ENCODE measurements around the gene KLHL14. TPM values are rescaled to one million over a fixed set of nuclear protein-coding genes. Genes with fewer than 3 reads are reported as not detected.

Gene KLHL14
- total and polyA plus RNA-seq, 4 donors = 0.16 to 2.2 (median 0.26) TPM

- no peaks in the 10 kb centered on the region for H3K9me3 ChIP-seq (ENCODE audit: control insufficient read depth in 4 of 4, insufficient read depth in 3 of 4, low read length in 3 of 4)
- no peak overlapping the region for H3K9ac ChIP-seq (ENCODE audit: insufficient read depth in 1 of 2, low read length in 2 of 2)
- no peak for ATAC-seq (ENCODE audit: insufficient read depth, low FRiP score)
- H3K4me1 ChIP-seq (ENCODE audit: control insufficient read depth in 5 of 5, insufficient read depth in 5 of 5, low read length in 5 of 5) = no peaks in the 10 kb centered on the region
- no peaks in the 10 kb centered on the region for H3K27me3 ChIP-seq (ENCODE audit: control insufficient read depth in 3 of 3, insufficient read depth in 3 of 3, low read length in 2 of 3)
- DNase-seq = peak in 1 of 3 donors; percentile 30
- H3K36me3 ChIP-seq (ENCODE audit: control insufficient read depth in 4 of 4, insufficient read depth in 4 of 4, low read length in 4 of 4) = no peaks in the 10 kb centered on the region
- TF ChIP-seq CTCF (IDR thresholded peaks at IDR 0.05; ENCODE audit: control extremely low read depth, extremely low read depth) = no peak
- no peak overlapping the region for H3K27ac ChIP-seq (ENCODE audit: low read depth in 1 of 2, low read length in 1 of 2)
- no peak overlapping the region for H3K4me3 ChIP-seq
- WGBS, 2 donors = 59 to 74% methylated on average over 4 of the region's 4 CpGs
These were observed 19.1 kb downstream of the KLHL14 start for GRCh38 chr18:32753656-32754260.

- Histone ChIP-seq H3K9me3 (ENCODE audit: control insufficient read depth in 4 of 4, insufficient read depth in 3 of 4, low read length in 3 of 4) (no peaks in the 10 kb centered on the region), H3K4me3 (no peak overlapping the region), H3K9ac (ENCODE audit: insufficient read depth in 1 of 2, low read length in 2 of 2) (no peak overlapping the region), H3K27ac (ENCODE audit: low read depth in 1 of 2, low read length in 1 of 2) (no peak overlapping the region), H3K27me3 (ENCODE audit: control insufficient read depth in 3 of 3, insufficient read depth in 3 of 3, low read length in 2 of 3) (no peaks in the 10 kb centered on the region), H3K4me1 (ENCODE audit: control insufficient read depth in 5 of 5, insufficient read depth in 5 of 5, low read length in 5 of 5) (no peaks in the 10 kb centered on the region), H3K36me3 (ENCODE audit: control insufficient read depth in 4 of 4, insufficient read depth in 4 of 4, low read length in 4 of 4) (no peaks in the 10 kb centered on the region)
- WGBS, 2 donors = 92 to 93% methylated on average over 3 of the region's 3 CpGs
- DNase-seq (no peak), ATAC-seq (ENCODE audit: insufficient read depth, low FRiP score) (no peak)
- TF ChIP-seq CTCF (IDR thresholded peaks at IDR 0.05; ENCODE audit: control extremely low read depth, extremely low read depth) = no peak
These were observed 22.5 kb downstream of the KLHL14 start for GRCh38 chr18:32750328-32750727.

GRCh38 chr18:32749809-32750208 is 23.0 kb downstream of the KLHL14 start:
- WGBS, 2 donors = 79 to 86% methylated on average over 4 of the region's 4 CpGs
- Histone ChIP-seq H3K4me3 (no peak overlapping the region), H3K36me3 (ENCODE audit: control insufficient read depth in 4 of 4, insufficient read depth in 4 of 4, low read length in 4 of 4) (no peaks in the 10 kb centered on the region), H3K27ac (ENCODE audit: low read depth in 1 of 2, low read length in 1 of 2) (no peak overlapping the region), H3K4me1 (ENCODE audit: control insufficient read depth in 5 of 5, insufficient read depth in 5 of 5, low read length in 5 of 5) (no peaks in the 10 kb centered on the region), H3K9ac (ENCODE audit: insufficient read depth in 1 of 2, low read length in 2 of 2) (no peak overlapping the region), H3K27me3 (ENCODE audit: control insufficient read depth in 3 of 3, insufficient read depth in 3 of 3, low read length in 2 of 3) (no peaks in the 10 kb centered on the region), H3K9me3 (ENCODE audit: control insufficient read depth in 4 of 4, insufficient read depth in 3 of 4, low read length in 3 of 4) (no peaks in the 10 kb centered on the region)
- TF ChIP-seq CTCF (IDR thresholded peaks at IDR 0.05; ENCODE audit: control extremely low read depth, extremely low read depth) = no peak
- ATAC-seq (ENCODE audit: insufficient read depth, low FRiP score) (no peak), DNase-seq (no peak)

- H3K9ac ChIP-seq (ENCODE audit: insufficient read depth in 1 of 2, low read length in 2 of 2) = no peak overlapping the region
- WGBS, 2 donors = 70 to 74% methylated on average over 5 of the region's 5 CpGs
- no peaks in the 10 kb centered on the region for H3K27me3 ChIP-seq (ENCODE audit: control insufficient read depth in 3 of 3, insufficient read depth in 3 of 3, low read length in 2 of 3)
These were observed 30.2 kb downstream of the KLHL14 start for GRCh38 chr18:32742579-32742978.

More at GRCh38 chr18:32742579-32742978, 30.2 kb downstream of the KLHL14 start:
- no peaks in the 10 kb centered on the region for H3K36me3 ChIP-seq (ENCODE audit: control insufficient read depth in 4 of 4, insufficient read depth in 4 of 4, low read length in 4 of 4)
- TF ChIP-seq CTCF (IDR thresholded peaks at IDR 0.05; ENCODE audit: control extremely low read depth, extremely low read depth) = no peak
- no peak overlapping the region for H3K27ac ChIP-seq (ENCODE audit: low read depth in 1 of 2, low read length in 1 of 2)
- H3K9me3 ChIP-seq (ENCODE audit: control insufficient read depth in 4 of 4, insufficient read depth in 3 of 4, low read length in 3 of 4) = no peaks in the 10 kb centered on the region
- ATAC-seq (ENCODE audit: insufficient read depth, low FRiP score) (no peak), DNase-seq (no peak)
- H3K4me3 ChIP-seq = no peak overlapping the region
- H3K4me1 ChIP-seq (ENCODE audit: control insufficient read depth in 5 of 5, insufficient read depth in 5 of 5, low read length in 5 of 5) = no peaks in the 10 kb centered on the region
